GM12878 (cell line): Measurements from ENCODE around the gene SLC24A4. TPM values are rescaled to one million over a fixed set of nuclear protein-coding genes. Genes with fewer than 3 reads are reported as not detected.

Experiments
- ATAC-seq: fragments of 200-7000 bp; cut with Tn5 transposase; 3 replicates; pipeline ENCODE4 v1.9.1; 2020; ENCODE audit warnings: mild to moderate bottlenecking, moderate library complexity
- BruUV-seq: library from RNA; stranded (reverse); fragments of 400-500 nt; replicated peaks from 2 replicates; lab custom pipeline; 2021; lab: Mats Ljungman, UMichigan
- CTCF ChIA-PET: fragments of 300-600 bp; sonication (Branson Sonifier 250); formaldehyde crosslinking; extraction: SDS; loops from one replicate; lab custom pipeline; 2021; ENCODE audit warnings: inconsistent platforms; lab: Yijun Ruan, JAX
- POLR2A ChIA-PET: fragments of 350-600 bp; formaldehyde crosslinking; extraction: SDS; loops from one replicate; lab custom pipeline; 2021; ENCODE audit warnings: inconsistent platforms; lab: Charles Lee
- RAD21 ChIA-PET: fragments of 300-600 bp; sonication (Branson Sonifier 250); formaldehyde crosslinking; loops from one replicate; lab custom pipeline; 2023; ENCODE audit warnings: antibody characterized with exemption; ENCODE audit not compliant: unreplicated experiment; lab: Charles Lee
- SMC1A ChIA-PET: fragments of 300-600 bp; sonication (Branson Sonifier 250); formaldehyde crosslinking; loops from one replicate; lab custom pipeline; 2023; ENCODE audit not compliant: unreplicated experiment, uncharacterized antibody; lab: Charles Lee
- DNase-seq: peaks from one replicate; pipeline ENCODE4 v3.0.0-alpha.2; 2011; ENCODE audit warnings: low read depth, low spot score
- FAIRE-seq: peaks from 3 replicates; lab custom pipeline; 2011; peaks lifted over from hg19 to GRCh38; lab: Jason Lieb, UNC
- H2AFZ ChIP-seq: 2 replicates; pipeline ENCODE4 v1.6.0; 2011; ENCODE audit warnings: low read depth, low read length, control low read depth; ENCODE audit not compliant: control insufficient read depth
- H3K27ac ChIP-seq: 2 replicates; pipeline ENCODE4 v1.5.1; 2011; ENCODE audit warnings: control low read depth; ENCODE audit not compliant: control insufficient read depth, insufficient read depth
- H3K27me3 ChIP-seq, 2 experiments: replicated peaks in 1 of 2; 2 replicates each; pipeline versions ENCODE4 v1.6.0 to v1.6.1; 2011; ENCODE audit warnings: low read length in 1 of 2; ENCODE audit not compliant: control insufficient read depth in 2 of 2, insufficient read depth in 2 of 2
- H3K36me3 ChIP-seq, 2 experiments: 2 replicates each; pipeline ENCODE4 v1.5.1; 2011; ENCODE audit warnings: low read length in 1 of 2; ENCODE audit not compliant: control insufficient read depth in 2 of 2, insufficient read depth in 2 of 2
- H3K4me1 ChIP-seq: 2 replicates; pipeline ENCODE4 v1.6.1; 2011; ENCODE audit warnings: mild to moderate bottlenecking, low read length, moderate library complexity, mixed read lengths; ENCODE audit not compliant: control insufficient read depth, insufficient read depth
- H3K4me2 ChIP-seq: 2 replicates; pipeline ENCODE4 v1.6.0; 2011; ENCODE audit warnings: control low read depth; ENCODE audit not compliant: control insufficient read depth, insufficient read depth
- H3K4me3 ChIP-seq: fragments of 200-600 bp; sonication (generic); 2 replicates; pipeline ENCODE4 v1.5.1; 2016
- H3K79me2 ChIP-seq: 2 replicates; pipeline ENCODE4 v1.6.0; 2011; ENCODE audit warnings: low read length; ENCODE audit not compliant: control insufficient read depth, insufficient read depth
- H3K9ac ChIP-seq: 2 replicates; pipeline ENCODE4 v1.8.0; 2011; ENCODE audit warnings: low read length, control low read depth, mixed read lengths; ENCODE audit not compliant: control insufficient read depth, insufficient read depth
- H3K9me3 ChIP-seq: replicated peaks from 3 replicates; pipeline ENCODE4 v1.5.1; 2011; ENCODE audit warnings: mild to moderate bottlenecking, low read length; ENCODE audit not compliant: control insufficient read depth, insufficient read depth
- H4K20me1 ChIP-seq: 2 replicates; pipeline ENCODE4 v1.6.0; 2011; ENCODE audit not compliant: control insufficient read depth, insufficient read depth
- E4F1 ChIP-seq: fragments of 450-650 bp; IDR thresholded peaks from 2 replicates; pipeline ENCODE4 v1.6.1; 2018; ENCODE audit warnings: borderline replicate concordance, mild to moderate bottlenecking; ENCODE audit not compliant: partially characterized antibody
- ESRRA ChIP-seq: IDR thresholded peaks from 2 replicates; pipeline ENCODE4 v1.6.1; 2012; ENCODE audit warnings: mild to moderate bottlenecking, low read length, improper control_type of control experiment
- IKZF2 ChIP-seq, 2 experiments: fragments of 450-650 bp; IDR thresholded peaks; 2 replicates each; pipeline ENCODE4 v1.6.1; 2017; ENCODE audit warnings: mild to moderate bottlenecking in 2 of 2, moderate library complexity in 2 of 2
- RUNX3 ChIP-seq: IDR thresholded peaks from 2 replicates; pipeline ENCODE4 v1.6.1; 2012; ENCODE audit warnings: low read length, inconsistent platforms
- TAF1 ChIP-seq: IDR thresholded peaks from 2 replicates; pipeline ENCODE4 v1.6.1; 2011; ENCODE audit warnings: mild to moderate bottlenecking, low read depth, low read length, borderline replicate concordance
- USF2 ChIP-seq: IDR thresholded peaks from 2 replicates; pipeline ENCODE4 v1.6.1; 2011; ENCODE audit warnings: low read depth, low read length, improper control_type of control experiment, borderline replicate concordance
- WRNIP1 ChIP-seq: IDR thresholded peaks from 2 replicates; pipeline ENCODE4 v1.6.1; 2011; ENCODE audit warnings: low read depth, low read length, improper control_type of control experiment, borderline replicate concordance
- WGBS: methylation state at CpG from one replicate; pipeline ENCODE4 v1.1.6; 2016; ENCODE audit warnings: low lambda C conversion rate; ENCODE audit not compliant: insufficient replicate concordance, insufficient coverage; ENCODE audit errors: missing lambda C conversion rate; 5-methylcytosine and 5-hydroxymethylcytosine counted together
- in situ Hi-C: fragments of 300-500 bp; cut with MboI; formaldehyde crosslinking; loops from 9 replicates; pipeline ENCODE4 v1.14.3; 2018; ENCODE audit warnings: mixed read lengths
- intact Hi-C: fragments of 100-400 bp; cut with micrococcal nuclease; formaldehyde crosslinking; loops from one replicate; pipeline ENCODE4 v1.14.2; 2022; ENCODE audit not compliant: unreplicated experiment
- polyA plus RNA-seq, 11 experiments: library from polyadenylated mRNA; depleted of rRNA in 4 of 11; unstranded in 6 of 11; stranded (reverse) in 5 of 11; fragments of >200 nt; fragmentation: Nextera tagmentation in 4 of 11; fragmentation: Illumina TruSeq in 1 of 11; extraction: Ambion mirVana in 4 of 11; extraction: Trizol in 1 of 11; gene quantifications; 1 replicate in 1 of 11; 2 replicates in 10 of 11; pipeline versions ENCODE4 v1.2.1 to v1.2.3, GENCODE V29; 2011 to 2016; ENCODE audit warnings: inconsistent platforms in 2 of 11, missing spikeins in 2 of 11, low read depth in 1 of 11
- total RNA-seq, 4 experiments: library from RNA; depleted of rRNA in 3 of 4; stranded (reverse); fragments of >200 nt in 3 of 4; fragmentation: Illumina TruSeq in 1 of 4; extraction: Trizol in 1 of 4; gene quantifications; 2 replicates each; pipeline versions ENCODE4 v1.2.1 to v1.2.3, GENCODE V29; 2013 to 2021

Gene SLC24A4
- total and polyA plus RNA-seq, 10 of the 15 experiments (the other 5 are each of a cell fraction or from before 2014, with no cell fraction given) = under 0.01 to 0.46 (median 0.04) TPM; not detected in 5

- Histone ChIP-seq H4K20me1 (no peaks in the 10 kb centered on the region), H2AFZ (no peak overlapping the region), H3K27ac (no peak overlapping the region), H3K4me3 (no peak overlapping the region), H3K36me3 (no peaks in the 10 kb centered on the region), H3K4me2 (no peak overlapping the region), H3K79me2 (no peaks in the 10 kb centered on the region), H3K4me1 (peaks cover 20% of the 10 kb centered on the region), H3K27me3 (no peaks in the 10 kb centered on the region), H3K9ac (no peak overlapping the region), H3K9me3 (peaks cover 1% of the 10 kb centered on the region; the same call in 2 of the 3 replicates)
- DNase-seq (no peak), ATAC-seq (no peak), FAIRE-seq (no peak)
- intact Hi-C loops (no loop called here), in situ Hi-C loops (no loop called here)
- CTCF ChIA-PET = interaction anchor here (0.6 kb wide), 1 partner anchor 41 kb away, joined by 4 read pairs; no protein-coding TSS in a partner anchor
- BruUV-seq = no TSS peak
- POLR2A ChIA-PET = no interaction called here
- SMC1A ChIA-PET = interaction anchor here (0.6 kb wide), 1 partner anchor 18 kb away, joined by 3 read pairs; no protein-coding TSS in a partner anchor
- RAD21 ChIA-PET = no interaction called here
- no peak for TF ChIP-seq TAF1
- no peak for TF ChIP-seq E4F1
- no peak for TF ChIP-seq RUNX3
- no peak for TF ChIP-seq USF2
- no peak for TF ChIP-seq WRNIP1
- no peak for TF ChIP-seq ESRRA
- no peak for TF ChIP-seq IKZF2 (IDR thresholded peaks at IDR 0.05)
- 84% methylated on average over 8 of the region's 8 CpGs for whole genome bisulfite sequencing
These were observed 120.8 kb downstream of the SLC24A4 start for GRCh38 chr14:92443741-92444140.
